B cell (primary cell): ENCODE results near the gene ACOX3.

Experiments used
- EZH2 ChIP-seq: IDR thresholded peaks from 2 replicates; pipeline ENCODE4 v1.6.1; 2012; ENCODE audit warnings: borderline replicate concordance, low read depth, mild to moderate bottlenecking, moderate library complexity, low read length; ENCODE audit not compliant: insufficient read depth, poor library complexity, severe bottlenecking
- TF ChIP-seq, protein P1 (sequence below): fragments of 200-600 bp; IDR thresholded peaks from one replicate; pipeline ENCODE4 v1.8.0; 2022; ENCODE audit warnings: antibody characterized with exemption, mild to moderate bottlenecking

GRCh38 chr4:8355306-8355705 is 85.2 kb downstream of the ACOX3 start:
- TF ChIP-seq, protein P1, sequence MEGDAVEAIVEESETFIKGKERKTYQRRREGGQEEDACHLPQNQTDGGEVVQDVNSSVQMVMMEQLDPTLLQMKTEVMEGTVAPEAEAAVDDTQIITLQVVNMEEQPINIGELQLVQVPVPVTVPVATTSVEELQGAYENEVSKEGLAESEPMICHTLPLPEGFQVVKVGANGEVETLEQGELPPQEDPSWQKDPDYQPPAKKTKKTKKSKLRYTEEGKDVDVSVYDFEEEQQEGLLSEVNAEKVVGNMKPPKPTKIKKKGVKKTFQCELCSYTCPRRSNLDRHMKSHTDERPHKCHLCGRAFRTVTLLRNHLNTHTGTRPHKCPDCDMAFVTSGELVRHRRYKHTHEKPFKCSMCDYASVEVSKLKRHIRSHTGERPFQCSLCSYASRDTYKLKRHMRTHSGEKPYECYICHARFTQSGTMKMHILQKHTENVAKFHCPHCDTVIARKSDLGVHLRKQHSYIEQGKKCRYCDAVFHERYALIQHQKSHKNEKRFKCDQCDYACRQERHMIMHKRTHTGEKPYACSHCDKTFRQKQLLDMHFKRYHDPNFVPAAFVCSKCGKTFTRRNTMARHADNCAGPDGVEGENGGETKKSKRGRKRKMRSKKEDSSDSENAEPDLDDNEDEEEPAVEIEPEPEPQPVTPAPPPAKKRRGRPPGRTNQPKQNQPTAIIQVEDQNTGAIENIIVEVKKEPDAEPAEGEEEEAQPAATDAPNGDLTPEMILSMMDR, result no peak
- TF ChIP-seq EZH2, result no peak
